Left lung (tissue), 14 donors: ENCODE measurements around the gene PSG7. TPM values are rescaled to one million over a fixed set of nuclear protein-coding genes. Genes with fewer than 3 reads are reported as not detected.
"Not testable (repeated sequence)": the region's sequence is repeated elsewhere in the genome, so short reads cannot be mapped to it uniquely, and the experiment has no call there.

Experiments used
- ATAC-seq: fragments of 200-7000 bp; cut with Tn5 transposase; one replicate; pipeline ENCODE4 v1.9.1; 2020; ENCODE audit warnings: moderate library complexity
- DNase-seq, 4 donors: peaks; one replicate each; pipeline ENCODE4 v3.0.0-alpha.2; 2013 to 2020
- H3K27ac ChIP-seq, 2 donors: fragments of 200-600 bp; sonication (generic) in 1 of 2; one replicate each; pipeline versions ENCODE4 v1.5.0 to v1.8.0; 2020 to 2021
- H3K27me3 ChIP-seq, 2 donors: fragments of 200-600 bp; sonication (generic) in 1 of 2; one replicate each; pipeline versions ENCODE4 v1.5.0 to v1.8.0; 2020 to 2021
- H3K36me3 ChIP-seq, 2 donors: fragments of 200-600 bp; sonication (generic) in 1 of 2; one replicate each; pipeline versions ENCODE4 v1.5.0 to v1.8.0; 2020 to 2021
- H3K4me1 ChIP-seq, 2 donors: fragments of 200-600 bp; one replicate each; pipeline ENCODE4 v1.8.0; 2021
- H3K4me3 ChIP-seq, 2 donors: fragments of 200-600 bp; sonication (generic) in 1 of 2; one replicate each; pipeline versions ENCODE4 v1.5.0 to v1.8.0; 2020 to 2021; ENCODE audit warnings: mild to moderate bottlenecking in 1 of 2
- H3K9me3 ChIP-seq, 2 donors: fragments of 200-600 bp; sonication (generic) in 1 of 2; one replicate each; pipeline versions ENCODE4 v1.5.0 to v1.8.0; 2020 to 2021
- CTCF ChIP-seq, 2 donors: fragments of 200-600 bp; sonication (generic) in 1 of 2; IDR thresholded peaks; one replicate each; pipeline versions ENCODE4 v1.5.0 to v1.8.0; 2021; ENCODE audit warnings: antibody characterized with exemption in 2 of 2
- intact Hi-C, 2 donors: fragments of 100-400 bp; cut with DNase I; formaldehyde crosslinking; loops; one replicate each; pipeline versions ENCODE4 v1.11.2 to v1.14.2; 2022
- long read RNA-seq, 12 donors: library from polyadenylated mRNA in 2 of 12; unstranded in 2 of 12; transcript quantifications; one replicate each; pipeline ENCODE4 v2.0.0 and lab custom pipeline, GENCODE V29; 2019 to 2026
- polyA plus RNA-seq, 6 donors: library from polyadenylated mRNA; unstranded; fragments of 120-200 nt; gene quantifications; one replicate each; pipeline ENCODE4 v1.2.1, GENCODE V29; 2013; ENCODE audit not compliant: insufficient read length in 6 of 6
- total RNA-seq, 2 donors: library from RNA; stranded (reverse); fragmentation: NEBNext Ultra II Directional; extraction: Animal tissue kit (Norgen Biotek cat#: 25700); gene quantifications; one replicate each; pipeline ENCODE4 v1.2.1, GENCODE V29; 2021
- donor health status: DM: no; HTN: yes; CAD: no.
- donor health status: DM: no; HTN: no; CAD: no.

PSG7 gene
- not detected for total RNA-seq
- not detected for polyA plus RNA-seq
- long read RNA-seq, donor 1 = 0 reads
- long read RNA-seq, donor 2 = 0 reads
- long read RNA-seq, donor 3 = 0 reads
- long read RNA-seq, donor 4 = 0 reads
- long read RNA-seq, donor 5 = 0 reads
- long read RNA-seq, donor 6 = 0 reads
- long read RNA-seq, donor 7 = 0 reads
- long read RNA-seq, donor 8 = 0 reads
- long read RNA-seq, donor 9 = 0 reads
- long read RNA-seq, donor 10 = 0 reads
- long read RNA-seq, donor 11 = 0 reads
- long read RNA-seq, donor 12 = 0 reads

- H3K27ac ChIP-seq, H3K4me3 ChIP-seq, DNase-seq, ATAC-seq, H3K36me3 ChIP-seq, intact Hi-C loops, H3K9me3 ChIP-seq, H3K4me1 ChIP-seq, H3K27me3 ChIP-seq: not testable (repeated sequence)
Observed at GRCh38 chr19:42937107-42937506, at the start of gene PSG7. Gene PSG7, minus strand, starts transcription at chr19:42937207. Its CDS starts 131 bp downstream, at chr19:42937076.

- Histone ChIP-seq H3K9me3 (no peaks in the 10 kb centered on the region), H3K27ac (no peak overlapping the region), H3K4me1 (no peaks in the 10 kb centered on the region), H3K36me3 (no peaks in the 10 kb centered on the region), H3K4me3 (no peak overlapping the region), H3K27me3 (no peaks in the 10 kb centered on the region)
- ATAC-seq (no peak), DNase-seq (no peak)
- TF ChIP-seq CTCF (IDR thresholded peaks at IDR 0.05) = no peak
- intact Hi-C loops = no loop called here
Observed at GRCh38 chr19:42985588-42985987, 48.6 kb upstream of the PSG7 start.

- H3K4me1 ChIP-seq, H3K4me3 ChIP-seq, DNase-seq, H3K36me3 ChIP-seq, intact Hi-C loops, H3K9me3 ChIP-seq, H3K27ac ChIP-seq, H3K27me3 ChIP-seq, ATAC-seq: not testable (repeated sequence)
Observed at GRCh38 chr19:42982111-42982510, 45.1 kb upstream of the PSG7 start.

- ATAC-seq, H3K27ac ChIP-seq, H3K27me3 ChIP-seq, H3K4me1 ChIP-seq, H3K36me3 ChIP-seq, H3K4me3 ChIP-seq, intact Hi-C loops, H3K9me3 ChIP-seq, DNase-seq: not testable (repeated sequence)
Observed at GRCh38 chr19:42971451-42971850, 34.4 kb upstream of the PSG7 start.

- ATAC-seq = no peak
- no peaks in the 10 kb centered on the region for H3K9me3 ChIP-seq
- intact Hi-C loops = no loop called here
- no peak for TF ChIP-seq CTCF (IDR thresholded peaks at IDR 0.05)
- peaks cover 0 to 13% of the 10 kb centered on the region in 2 donors for H3K27me3 ChIP-seq
- no peaks in the 10 kb centered on the region for H3K4me1 ChIP-seq
- no peak overlapping the region for H3K27ac ChIP-seq
- H3K36me3 ChIP-seq = no peaks in the 10 kb centered on the region
- no peak for DNase-seq
- H3K4me3 ChIP-seq = no peak overlapping the region
Observed at GRCh38 chr19:42965176-42965575, 28.2 kb upstream of the PSG7 start.

GRCh38 chr19:42961119-42961518 is 24.1 kb upstream of the PSG7 start:
- Histone ChIP-seq H3K27me3 (peaks cover 0 to 4% of the 10 kb centered on the region in 2 donors), H3K4me1 (no peaks in the 10 kb centered on the region), H3K36me3 (no peaks in the 10 kb centered on the region), H3K9me3 (no peaks in the 10 kb centered on the region), H3K4me3 (no peak overlapping the region), H3K27ac (no peak overlapping the region)
- intact Hi-C loops = no loop called here
- no peak for TF ChIP-seq CTCF (IDR thresholded peaks at IDR 0.05)
- DNase-seq (no peak), ATAC-seq (no peak)

- ATAC-seq, H3K36me3 ChIP-seq, DNase-seq, H3K9me3 ChIP-seq, H3K4me1 ChIP-seq, H3K27me3 ChIP-seq, H3K4me3 ChIP-seq, H3K27ac ChIP-seq, intact Hi-C loops: not testable (repeated sequence)
Observed at GRCh38 chr19:42952126-42952525, 15.1 kb upstream of the PSG7 start.

- H3K27me3 ChIP-seq, H3K4me3 ChIP-seq, H3K4me1 ChIP-seq, ATAC-seq, DNase-seq, H3K36me3 ChIP-seq, intact Hi-C loops, H3K9me3 ChIP-seq, H3K27ac ChIP-seq: not testable (repeated sequence)
Observed at GRCh38 chr19:42951476-42951875, 14.5 kb upstream of the PSG7 start.
